Liver (tissue), 9 donors: ENCODE data around the gene TENM3. TPM values are rescaled to one million over a fixed set of nuclear protein-coding genes. Genes with fewer than 3 reads are reported as not detected.

Experiments
- DNase-seq: peaks from one replicate; pipeline ENCODE4 v3.0.0-alpha.2; 2017; ENCODE audit warnings: low spot score
- H3K27ac ChIP-seq, 2 donors: one replicate each; pipeline ENCODE4 v1.7.0; 2013; ENCODE audit warnings: inconsistent platforms in 2 of 2, low read length in 2 of 2, control low read depth in 1 of 2, low read depth in 1 of 2, mild to moderate bottlenecking in 1 of 2
- H3K27me3 ChIP-seq, 4 donors: one replicate each; pipeline versions ENCODE4 v1.6.1 to v1.7.0; 2013; ENCODE audit warnings: low read length in 3 of 4, inconsistent platforms in 1 of 4, mild to moderate bottlenecking in 1 of 4, moderate library complexity in 1 of 4; ENCODE audit not compliant: control insufficient read depth in 4 of 4, insufficient read depth in 4 of 4
- H3K36me3 ChIP-seq, 4 donors: one replicate each; pipeline versions ENCODE4 v1.6.1 to v1.7.0; 2013; ENCODE audit warnings: low read length in 3 of 4, mild to moderate bottlenecking in 3 of 4, low read depth in 1 of 4, moderate library complexity in 1 of 4; ENCODE audit not compliant: control insufficient read depth in 4 of 4, insufficient read depth in 3 of 4
- H3K4me1 ChIP-seq, 4 donors: one replicate each; pipeline versions ENCODE4 v1.6.1 to v1.7.0; 2013; ENCODE audit warnings: low read length in 3 of 4, mild to moderate bottlenecking in 3 of 4, moderate library complexity in 1 of 4; ENCODE audit not compliant: control insufficient read depth in 4 of 4, insufficient read depth in 4 of 4
- H3K4me3 ChIP-seq, 3 donors: one replicate each; pipeline versions ENCODE4 v1.6.1 to v1.7.0; 2013; ENCODE audit warnings: low read length in 3 of 3, control low read depth in 1 of 3, low read depth in 1 of 3, mild to moderate bottlenecking in 1 of 3
- H3K9ac ChIP-seq, 2 donors: one replicate each; pipeline ENCODE4 v1.7.0; 2013; ENCODE audit warnings: low read length in 2 of 2, mild to moderate bottlenecking in 2 of 2, moderate library complexity in 2 of 2, control low read depth in 1 of 2, low read depth in 1 of 2
- H3K9me3 ChIP-seq, 4 donors: one replicate each; pipeline versions ENCODE4 v1.6.1 to v1.7.0; 2013; ENCODE audit warnings: low read length in 3 of 4; ENCODE audit not compliant: control insufficient read depth in 4 of 4
- EGR1 ChIP-seq, 2 donors: IDR thresholded peaks; 2 replicates each; pipeline ENCODE4 v1.6.1; 2016 to 2018; ENCODE audit warnings: antibody characterized with exemption in 2 of 2, low read depth in 2 of 2
- FOXA1 ChIP-seq: IDR thresholded peaks from 2 replicates; pipeline ENCODE4 v1.6.1; 2016; ENCODE audit warnings: antibody characterized with exemption
- HNF4G ChIP-seq: IDR thresholded peaks from 2 replicates; pipeline ENCODE4 v1.6.1; 2016; ENCODE audit warnings: antibody characterized with exemption
- RAD21 ChIP-seq, 2 donors: IDR thresholded peaks; 2 replicates each; pipeline ENCODE4 v1.6.1; 2016; ENCODE audit warnings: antibody characterized with exemption in 2 of 2, mild to moderate bottlenecking in 2 of 2
- RXRA ChIP-seq, 2 donors: IDR thresholded peaks; 2 replicates each; pipeline ENCODE4 v1.6.1; 2017 to 2018; ENCODE audit warnings: antibody characterized with exemption in 2 of 2, mild to moderate bottlenecking in 1 of 2
- TAF1 ChIP-seq: conservative IDR thresholded peaks from 2 replicates; pipeline ENCODE4 v1.6.1; 2016; ENCODE audit warnings: antibody characterized with exemption, mild to moderate bottlenecking
- WGBS: extraction: QIAGEN DNeasy Blood & Tissue Kit; methylation state at CpG from one replicate; pipeline ENCODE4 v1.1.7; 2013; 5-methylcytosine and 5-hydroxymethylcytosine counted together
- polyA plus RNA-seq, 2 donors: library from polyadenylated mRNA; stranded (reverse) in 1 of 2; unstranded in 1 of 2; fragments of 200-250 nt in 1 of 2; fragments of >200 nt in 1 of 2; fragmentation: Nextera tagmentation in 1 of 2; extraction: Ambion mirVana in 1 of 2; gene quantifications; one replicate each; pipeline versions ENCODE4 v1.2.1 to v1.2.3, GENCODE V29; 2013 to 2015
- total RNA-seq, 2 donors: library from RNA; depleted of rRNA; stranded (reverse); fragments of >200 nt; gene quantifications; one replicate each; pipeline ENCODE4 v1.2.3, GENCODE V29; 2014
- TF ChIP-seq, protein P1 (sequence below): fragments of 150-350 bp; IDR thresholded peaks from 2 replicates; pipeline ENCODE4 v1.5.1; 2017; ENCODE audit warnings: improper control_type of control experiment, low read depth, low read length; ENCODE audit not compliant: missing input control
- TF ChIP-seq, protein P2 (sequence below): IDR thresholded peaks from 2 replicates; pipeline ENCODE4 v1.6.1; 2016; ENCODE audit warnings: antibody characterized with exemption
- TF ChIP-seq, protein P3 (sequence below): IDR thresholded peaks from 2 replicates; pipeline ENCODE4 v1.6.1; 2016; ENCODE audit warnings: antibody characterized with exemption
- TF ChIP-seq, protein P4 (sequence below): IDR thresholded peaks from 2 replicates; pipeline ENCODE4 v1.6.1; 2016; ENCODE audit warnings: antibody characterized with exemption, mild to moderate bottlenecking
- TF ChIP-seq, protein P5 (sequence below): IDR thresholded peaks from 2 replicates; pipeline ENCODE4 v1.6.1; 2016; ENCODE audit warnings: antibody characterized with exemption
- donor health status: healthy.
- donor health status: healthy.
- donor health status: healthy.
- donor health status: healthy.
- donor health status: healthy.

TENM3 gene
- total and polyA plus RNA-seq, 4 donors: 0.32 to 16.8 (median 0.70) TPM

DNA sequence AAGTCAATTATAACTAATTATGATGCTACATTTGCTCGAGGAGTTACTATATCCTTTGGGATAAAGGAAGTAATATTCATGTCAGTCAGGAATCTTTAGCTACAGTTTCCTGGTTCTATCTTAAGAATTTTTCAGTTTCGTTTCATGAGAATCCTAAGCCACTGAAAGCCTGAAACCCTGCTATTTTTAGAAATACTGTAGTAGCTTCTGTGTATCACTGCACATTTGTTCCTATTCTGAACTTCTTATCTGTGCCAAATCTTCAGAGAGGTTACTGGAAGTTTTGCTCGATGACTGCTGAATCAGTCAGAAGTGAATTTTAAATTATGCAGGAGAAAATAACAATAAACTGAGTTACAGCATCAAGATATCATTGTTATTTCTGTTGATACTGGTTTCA lies 249.2 kb downstream of the TENM3 start:
- Histone ChIP-seq H3K9me3 (no peaks in the 10 kb centered on the region), H3K4me3 (no peak overlapping the region), H3K27me3 (peaks cover 0 to 5% (median 0%) of the 10 kb centered on the region in 4 donors), H3K4me1 (no peaks in the 10 kb centered on the region), H3K27ac (no peak overlapping the region), H3K9ac (no peak overlapping the region), H3K36me3 (no peaks in the 10 kb centered on the region)
- DNase-seq: no peak
- WGBS: 46% methylated on average over 3 of the region's 3 CpGs
- TF ChIP-seq, protein P1, sequence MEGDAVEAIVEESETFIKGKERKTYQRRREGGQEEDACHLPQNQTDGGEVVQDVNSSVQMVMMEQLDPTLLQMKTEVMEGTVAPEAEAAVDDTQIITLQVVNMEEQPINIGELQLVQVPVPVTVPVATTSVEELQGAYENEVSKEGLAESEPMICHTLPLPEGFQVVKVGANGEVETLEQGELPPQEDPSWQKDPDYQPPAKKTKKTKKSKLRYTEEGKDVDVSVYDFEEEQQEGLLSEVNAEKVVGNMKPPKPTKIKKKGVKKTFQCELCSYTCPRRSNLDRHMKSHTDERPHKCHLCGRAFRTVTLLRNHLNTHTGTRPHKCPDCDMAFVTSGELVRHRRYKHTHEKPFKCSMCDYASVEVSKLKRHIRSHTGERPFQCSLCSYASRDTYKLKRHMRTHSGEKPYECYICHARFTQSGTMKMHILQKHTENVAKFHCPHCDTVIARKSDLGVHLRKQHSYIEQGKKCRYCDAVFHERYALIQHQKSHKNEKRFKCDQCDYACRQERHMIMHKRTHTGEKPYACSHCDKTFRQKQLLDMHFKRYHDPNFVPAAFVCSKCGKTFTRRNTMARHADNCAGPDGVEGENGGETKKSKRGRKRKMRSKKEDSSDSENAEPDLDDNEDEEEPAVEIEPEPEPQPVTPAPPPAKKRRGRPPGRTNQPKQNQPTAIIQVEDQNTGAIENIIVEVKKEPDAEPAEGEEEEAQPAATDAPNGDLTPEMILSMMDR: no peak
- TF ChIP-seq RXRA (IDR thresholded peaks at IDR 0.05): no peak
- TF ChIP-seq, protein P2, sequence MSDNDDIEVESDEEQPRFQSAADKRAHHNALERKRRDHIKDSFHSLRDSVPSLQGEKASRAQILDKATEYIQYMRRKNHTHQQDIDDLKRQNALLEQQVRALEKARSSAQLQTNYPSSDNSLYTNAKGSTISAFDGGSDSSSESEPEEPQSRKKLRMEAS: no peak
- TF ChIP-seq, protein P3, sequence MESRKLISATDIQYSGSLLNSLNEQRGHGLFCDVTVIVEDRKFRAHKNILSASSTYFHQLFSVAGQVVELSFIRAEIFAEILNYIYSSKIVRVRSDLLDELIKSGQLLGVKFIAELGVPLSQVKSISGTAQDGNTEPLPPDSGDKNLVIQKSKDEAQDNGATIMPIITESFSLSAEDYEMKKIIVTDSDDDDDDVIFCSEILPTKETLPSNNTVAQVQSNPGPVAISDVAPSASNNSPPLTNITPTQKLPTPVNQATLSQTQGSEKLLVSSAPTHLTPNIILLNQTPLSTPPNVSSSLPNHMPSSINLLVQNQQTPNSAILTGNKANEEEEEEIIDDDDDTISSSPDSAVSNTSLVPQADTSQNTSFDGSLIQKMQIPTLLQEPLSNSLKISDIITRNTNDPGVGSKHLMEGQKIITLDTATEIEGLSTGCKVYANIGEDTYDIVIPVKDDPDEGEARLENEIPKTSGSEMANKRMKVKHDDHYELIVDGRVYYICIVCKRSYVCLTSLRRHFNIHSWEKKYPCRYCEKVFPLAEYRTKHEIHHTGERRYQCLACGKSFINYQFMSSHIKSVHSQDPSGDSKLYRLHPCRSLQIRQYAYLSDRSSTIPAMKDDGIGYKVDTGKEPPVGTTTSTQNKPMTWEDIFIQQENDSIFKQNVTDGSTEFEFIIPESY: no peak
- TF ChIP-seq, protein P4, sequence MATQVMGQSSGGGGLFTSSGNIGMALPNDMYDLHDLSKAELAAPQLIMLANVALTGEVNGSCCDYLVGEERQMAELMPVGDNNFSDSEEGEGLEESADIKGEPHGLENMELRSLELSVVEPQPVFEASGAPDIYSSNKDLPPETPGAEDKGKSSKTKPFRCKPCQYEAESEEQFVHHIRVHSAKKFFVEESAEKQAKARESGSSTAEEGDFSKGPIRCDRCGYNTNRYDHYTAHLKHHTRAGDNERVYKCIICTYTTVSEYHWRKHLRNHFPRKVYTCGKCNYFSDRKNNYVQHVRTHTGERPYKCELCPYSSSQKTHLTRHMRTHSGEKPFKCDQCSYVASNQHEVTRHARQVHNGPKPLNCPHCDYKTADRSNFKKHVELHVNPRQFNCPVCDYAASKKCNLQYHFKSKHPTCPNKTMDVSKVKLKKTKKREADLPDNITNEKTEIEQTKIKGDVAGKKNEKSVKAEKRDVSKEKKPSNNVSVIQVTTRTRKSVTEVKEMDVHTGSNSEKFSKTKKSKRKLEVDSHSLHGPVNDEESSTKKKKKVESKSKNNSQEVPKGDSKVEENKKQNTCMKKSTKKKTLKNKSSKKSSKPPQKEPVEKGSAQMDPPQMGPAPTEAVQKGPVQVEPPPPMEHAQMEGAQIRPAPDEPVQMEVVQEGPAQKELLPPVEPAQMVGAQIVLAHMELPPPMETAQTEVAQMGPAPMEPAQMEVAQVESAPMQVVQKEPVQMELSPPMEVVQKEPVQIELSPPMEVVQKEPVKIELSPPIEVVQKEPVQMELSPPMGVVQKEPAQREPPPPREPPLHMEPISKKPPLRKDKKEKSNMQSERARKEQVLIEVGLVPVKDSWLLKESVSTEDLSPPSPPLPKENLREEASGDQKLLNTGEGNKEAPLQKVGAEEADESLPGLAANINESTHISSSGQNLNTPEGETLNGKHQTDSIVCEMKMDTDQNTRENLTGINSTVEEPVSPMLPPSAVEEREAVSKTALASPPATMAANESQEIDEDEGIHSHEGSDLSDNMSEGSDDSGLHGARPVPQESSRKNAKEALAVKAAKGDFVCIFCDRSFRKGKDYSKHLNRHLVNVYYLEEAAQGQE: no peak

DNA sequence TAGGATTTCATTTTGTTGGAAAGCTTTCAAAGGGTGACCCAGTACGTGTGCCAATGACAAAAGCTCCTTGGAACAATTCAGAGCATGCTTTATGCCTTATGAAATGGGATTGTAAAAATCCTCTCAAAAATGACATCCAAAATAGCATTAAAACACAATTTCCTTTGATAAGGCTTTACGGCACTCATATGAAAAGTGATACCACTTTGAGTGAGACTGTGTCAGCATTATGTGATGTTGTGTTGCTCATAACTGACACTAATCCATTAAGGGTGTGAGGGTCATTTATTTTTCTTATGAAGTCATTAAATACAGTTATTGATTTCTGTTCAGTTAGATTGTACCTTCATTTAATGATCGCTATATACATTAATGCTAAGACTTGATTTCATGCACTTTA lies 250.2 kb downstream of the TENM3 start:
- Histone ChIP-seq H3K9me3 (no peaks in the 10 kb centered on the region), H3K27me3 (peaks cover 0 to 5% (median 0%) of the 10 kb centered on the region in 4 donors), H3K9ac (no peak overlapping the region), H3K27ac (no peak overlapping the region), H3K4me1 (no peaks in the 10 kb centered on the region), H3K36me3 (no peaks in the 10 kb centered on the region), H3K4me3 (no peak overlapping the region)
- TF ChIP-seq HNF4G (no peak), FOXA1 (no peak), RAD21 (IDR thresholded peaks at IDR 0.05) (no peak), TAF1 (no peak), RXRA (IDR thresholded peaks at IDR 0.05) (no peak), EGR1 (IDR thresholded peaks at IDR 0.05; ENCODE audit: low read depth in 2 of 2) (no peak)
- TF ChIP-seq, protein P4: no peak
- TF ChIP-seq, protein P5, sequence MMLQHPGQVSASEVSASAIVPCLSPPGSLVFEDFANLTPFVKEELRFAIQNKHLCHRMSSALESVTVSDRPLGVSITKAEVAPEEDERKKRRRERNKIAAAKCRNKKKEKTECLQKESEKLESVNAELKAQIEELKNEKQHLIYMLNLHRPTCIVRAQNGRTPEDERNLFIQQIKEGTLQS: no peak
- TF ChIP-seq, protein P3: no peak
- TF ChIP-seq, protein P2: no peak
- TF ChIP-seq, protein P1: no peak
- DNase-seq: no peak
- 87% methylated on average over 3 of the region's 3 CpGs for WGBS
